NT2/D1 (cell line): ENCODE measurements around the gene IQSEC1.

Experiments used
- SUZ12 ChIP-seq: IDR thresholded peaks from 2 replicates; pipeline ENCODE4 v1.6.1; 2011; ENCODE audit not compliant: insufficient read length, insufficient read depth; ENCODE audit errors: extremely low read depth
- YY1 ChIP-seq: IDR thresholded peaks from 2 replicates; pipeline ENCODE4 v1.6.1; 2011; ENCODE audit not compliant: insufficient read length, insufficient read depth
- ZNF274 ChIP-seq: IDR thresholded peaks from 2 replicates; pipeline ENCODE4 v1.6.1; 2011; ENCODE audit warnings: mild to moderate bottlenecking, low read depth, low read length

GRCh38 chr3:13091898-13092611, 18.8 kb upstream of the IQSEC1 start:
- TF ChIP-seq SUZ12 (no peak), ZNF274 (no peak), YY1 (no peak)
